Spleen (tissue), 7 donors: Measurements from ENCODE around the gene NR2C1.

Experiments
- CTCF ChIP-seq, 11 experiments: fragments of 200-600 bp in 7 of 11; fragments of 450-650 bp in 4 of 11; sonication (generic) in 4 of 11; IDR thresholded peaks in 8 of 11; conservative IDR thresholded peaks in 3 of 11; 1 replicate in 7 of 11; 2 replicates in 4 of 11; pipeline versions ENCODE4 v1.4.0 to v1.8.0; 2016 to 2021; ENCODE audit warnings: antibody characterized with exemption in 11 of 11, inconsistent platforms in 4 of 11, mild to moderate bottlenecking in 1 of 11
- POLR2A ChIP-seq, 3 donors: fragments of 450-650 bp; IDR thresholded peaks; one replicate each; pipeline ENCODE4 v1.5.1; 2017; ENCODE audit warnings: antibody characterized with exemption in 3 of 3, mild to moderate bottlenecking in 1 of 3
- donor health status: DM: no; HTN: no; CAD: no; lungs with moderate emphysema.
- donor health status: DM: no; HTN: no; CAD: no.
- donor health status: DM: no; HTN: no; CAD: no.

- no peak for TF ChIP-seq CTCF (IDR thresholded peaks at IDR 0.05 in 8 of 11, conservative IDR thresholded peaks at IDR 0.05 in 3 of 11)
- TF ChIP-seq POLR2A (IDR thresholded peaks at IDR 0.05) = no peak
Observed at GRCh38 chr12:95088379-95088778, 15.0 kb upstream of the NR2C1 start.
